GM06990 (cell line): ENCODE measurements around the gene JMJD8.
"Not testable (repeated sequence)": the region's sequence is repeated elsewhere in the genome, so short reads cannot be mapped to it uniquely, and the experiment has no call there.

ENCODE experiments used
- DNase-seq: peaks from one replicate; pipeline ENCODE4 v3.0.0-alpha.2; 2011; ENCODE audit not compliant: insufficient read length; ENCODE audit errors: extremely low read depth
- H3K27me3 ChIP-seq: replicated peaks from 2 replicates; pipeline ENCODE4 v1.6.0; 2011; ENCODE audit warnings: low read length; ENCODE audit not compliant: control insufficient read depth, insufficient read depth
- H3K36me3 ChIP-seq: 2 replicates; pipeline ENCODE4 v1.5.1; 2011; ENCODE audit warnings: low read length; ENCODE audit not compliant: control insufficient read depth, insufficient read depth
- H3K4me3 ChIP-seq: replicated peaks from 2 replicates; pipeline ENCODE4 v1.5.1; 2011; ENCODE audit warnings: low read depth, mild to moderate bottlenecking, control low read depth, low read length
- CTCF ChIP-seq: IDR thresholded peaks from 2 replicates; pipeline ENCODE4 v1.5.1; 2011; ENCODE audit warnings: low read length, control low read depth, mild to moderate bottlenecking, inconsistent platforms; ENCODE audit not compliant: insufficient read depth, poor library complexity, severe bottlenecking

Gene JMJD8

DNA sequence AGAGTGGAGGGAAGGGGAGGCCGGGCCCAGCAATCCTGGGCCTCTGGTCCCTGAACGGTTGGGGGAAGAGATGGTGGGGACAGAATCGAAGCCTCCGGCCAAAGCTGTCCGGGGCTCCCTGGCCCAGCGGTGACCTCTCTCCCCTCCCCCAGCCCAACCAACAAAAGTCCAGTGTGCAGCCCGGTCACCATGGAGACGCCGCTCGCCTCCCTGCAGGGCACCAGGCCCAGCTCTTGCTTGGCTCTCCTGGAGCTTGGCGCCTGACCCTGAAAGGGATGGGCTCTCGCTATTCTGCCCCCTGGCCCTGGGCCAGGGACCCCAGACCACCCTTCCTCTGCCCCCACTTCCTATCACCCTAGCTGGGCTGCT, 32.0 kb upstream of the JMJD8 start:
- no peaks in the 10 kb centered on the region for H3K27me3 ChIP-seq
- no peak for DNase-seq
- H3K4me3 ChIP-seq = peak overlapping the region; percentile 45; the same call in 1 of the 2 replicates
- no peaks in the 10 kb centered on the region for H3K36me3 ChIP-seq
- TF ChIP-seq CTCF = no peak

DNA sequence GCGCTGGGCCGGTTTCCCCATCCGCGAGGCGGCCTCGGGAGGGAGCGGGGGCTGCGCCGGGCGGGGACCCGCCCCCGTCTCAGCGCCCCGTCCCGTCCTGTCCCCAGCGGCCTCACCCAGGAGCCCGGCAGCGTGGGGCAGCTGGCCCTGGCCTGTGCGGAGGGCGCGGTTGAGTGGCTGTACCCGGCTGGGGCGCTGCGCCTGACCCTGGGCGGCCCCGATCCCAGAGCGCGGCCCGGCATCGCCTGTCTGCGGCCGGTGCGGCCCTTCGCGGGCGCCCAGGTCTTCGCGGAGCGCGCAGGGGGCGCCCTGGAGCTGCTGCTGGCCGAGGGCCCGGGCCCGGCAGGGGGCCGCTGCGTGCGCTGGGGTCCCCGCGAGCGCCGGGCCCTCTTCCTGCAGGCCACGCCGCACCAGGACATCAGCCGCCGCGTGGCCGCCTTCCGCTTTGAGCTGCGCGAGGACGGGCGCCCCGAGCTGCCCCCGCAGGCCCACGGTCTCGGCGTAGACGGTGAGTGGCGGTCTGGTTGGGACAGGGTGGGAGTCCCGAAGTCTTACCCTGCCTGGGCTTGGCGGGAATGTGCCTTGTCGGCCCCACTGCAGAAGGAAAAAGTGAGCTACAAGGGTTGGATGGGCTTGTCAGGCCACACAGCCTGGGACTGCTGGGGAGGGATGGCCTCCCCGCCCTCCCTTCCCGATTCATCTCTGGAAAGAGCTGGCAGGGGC, 31.5 kb upstream of the JMJD8 start:
- Histone ChIP-seq H3K36me3 (no peaks in the 10 kb centered on the region), H3K4me3 (peak overlapping the region; percentile 58), H3K27me3 (no peaks in the 10 kb centered on the region; the same call in 1 of the 2 replicates)
- no peak for DNase-seq
- no peak for TF ChIP-seq CTCF

GRCh38 chr16:714558-715476, 30.7 kb upstream of the JMJD8 start, which contains the start of gene METRN:
METRN (plus strand) TSS chr16:715118; CDS start chr16:715290, 172 bp downstream.
- peaks cover 2% of the 10 kb centered on the region; the same call in 1 of the 2 replicates for H3K27me3 ChIP-seq
- peak; percentile 86 for DNase-seq

DNA sequence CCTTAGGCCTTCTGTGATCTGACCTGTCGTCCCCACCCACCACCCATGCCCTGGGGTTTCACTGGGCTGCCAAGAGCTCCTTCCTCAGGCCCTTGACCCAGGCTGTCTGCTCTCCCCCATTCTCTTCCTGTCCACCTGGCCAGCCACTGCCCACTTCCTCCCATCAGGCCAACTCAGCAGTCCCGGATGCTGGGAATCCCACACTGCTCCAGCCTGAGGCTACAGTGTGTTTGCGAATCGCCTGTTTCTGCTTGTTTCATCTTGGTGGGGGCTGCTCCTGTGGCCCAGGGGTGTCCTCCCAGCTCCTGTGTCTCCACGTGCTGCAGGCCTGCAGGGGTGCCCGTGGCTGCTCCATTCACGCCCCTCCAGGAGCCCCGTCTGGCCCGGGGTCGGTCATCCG, 29.9 kb upstream of the JMJD8 start:
- no peak for DNase-seq

More at GRCh38 chr16:714558-715476, 30.7 kb upstream of the JMJD8 start, which contains the start of gene METRN:
- no peaks in the 10 kb centered on the region for H3K36me3 ChIP-seq
- no peak for TF ChIP-seq CTCF
- peak within 1 kb of the TSS; percentile 58 for H3K4me3 ChIP-seq

DNA sequence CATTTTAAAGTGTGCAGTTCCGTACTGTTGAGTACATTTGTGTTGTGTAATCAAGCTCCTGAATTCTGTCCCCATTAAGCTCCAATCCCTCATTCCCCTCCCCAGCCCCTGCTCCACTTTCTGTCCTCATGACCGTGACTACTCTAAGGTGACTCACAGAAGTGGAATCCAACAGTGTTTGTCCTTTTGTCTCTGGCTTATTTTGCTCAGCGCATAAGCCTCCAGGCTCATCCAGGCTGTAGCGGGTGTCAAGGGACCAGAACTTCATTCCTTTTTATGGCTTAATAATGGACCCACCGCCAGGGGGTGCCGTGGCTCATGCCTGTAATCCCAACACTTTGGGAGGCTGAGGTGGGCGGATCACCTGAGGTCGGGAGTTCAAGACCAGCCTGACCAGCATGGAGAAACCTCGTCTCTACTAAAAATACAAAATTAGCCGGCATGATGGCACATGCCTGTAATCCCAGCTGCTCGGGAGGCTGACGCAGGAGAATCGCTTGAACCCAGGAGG, 28.7 kb upstream of the JMJD8 start:
- H3K36me3 ChIP-seq, DNase-seq, H3K27me3 ChIP-seq, H3K4me3 ChIP-seq: not testable (repeated sequence)

More for the DNA sequence above, 29.9 kb upstream of the JMJD8 start:
- no peak for TF ChIP-seq CTCF
- Histone ChIP-seq H3K36me3 (no peaks in the 10 kb centered on the region), H3K4me3 (no peak overlapping the region), H3K27me3 (peaks cover 2% of the 10 kb centered on the region; the same call in 1 of the 2 replicates)
